HFFc6 (cell line): ENCODE results near the gene RNPS1. TPM values are rescaled to one million over a fixed set of nuclear protein-coding genes. Genes with fewer than 3 reads are reported as not detected.

Experiments used
- DNase-seq: peaks from one replicate; pipeline ENCODE4 v3.0.0-alpha.2; 2018
- H3K27ac Mint-ChIP-seq: 2 replicates; pipeline ENCODE4 v1.8.0; 2020; ENCODE audit warnings: mild to moderate bottlenecking, mixed read lengths
- H3K27me3 Mint-ChIP-seq: 2 replicates; pipeline ENCODE4 v1.8.0; 2021; ENCODE audit warnings: mild to moderate bottlenecking, moderate library complexity, mixed read lengths; ENCODE audit not compliant: insufficient read depth
- H3K36me3 Mint-ChIP-seq: 2 replicates; pipeline ENCODE4 v1.8.0; 2021; ENCODE audit warnings: low read depth, mixed read lengths
- H3K4me1 Mint-ChIP-seq: 2 replicates; pipeline ENCODE4 v1.8.0; 2020; ENCODE audit warnings: low read depth, mixed read lengths
- H3K4me3 Mint-ChIP-seq: 2 replicates; pipeline ENCODE4 v1.8.0; 2020; ENCODE audit warnings: mild to moderate bottlenecking, moderate library complexity, mixed read lengths
- H3K9me3 Mint-ChIP-seq: 2 replicates; pipeline ENCODE4 v1.8.0; 2020; ENCODE audit warnings: mild to moderate bottlenecking, mixed read lengths
- total RNA-seq, 6 experiments: library from RNA; stranded (reverse); fragmentation: NEBNext Ultra II Directional; extraction: Animal tissue kit (Norgen Biotek cat#: 25700); gene quantifications; 2 replicates in 1 of 6; 3 replicates in 5 of 6; pipeline ENCODE4 v1.2.3, GENCODE V29; 2021
- TF ChIP-seq, protein P1 (sequence below): fragments of 200-600 bp; sonication (generic); IDR thresholded peaks from 2 replicates; pipeline ENCODE4 v1.5.0; 2021; ENCODE audit warnings: antibody characterized with exemption, mild to moderate bottlenecking

The RNPS1 gene
- total RNA-seq, 6 experiments from 2014 or later, result 127 to 163 (median 140) TPM

- Mint-ChIP-seq H3K27me3 (peaks cover 8% of the 10 kb centered on the region), H3K36me3 (no peaks in the 10 kb centered on the region; the same call in 1 of the 2 replicates), H3K9me3 (no peaks in the 10 kb centered on the region), H3K27ac (peak within 1 kb of the TSS; percentile 95), H3K4me1 (peaks cover 26% of the 10 kb centered on the region), H3K4me3 (peak within 1 kb of the TSS; percentile 92)
- TF ChIP-seq, protein P1, sequence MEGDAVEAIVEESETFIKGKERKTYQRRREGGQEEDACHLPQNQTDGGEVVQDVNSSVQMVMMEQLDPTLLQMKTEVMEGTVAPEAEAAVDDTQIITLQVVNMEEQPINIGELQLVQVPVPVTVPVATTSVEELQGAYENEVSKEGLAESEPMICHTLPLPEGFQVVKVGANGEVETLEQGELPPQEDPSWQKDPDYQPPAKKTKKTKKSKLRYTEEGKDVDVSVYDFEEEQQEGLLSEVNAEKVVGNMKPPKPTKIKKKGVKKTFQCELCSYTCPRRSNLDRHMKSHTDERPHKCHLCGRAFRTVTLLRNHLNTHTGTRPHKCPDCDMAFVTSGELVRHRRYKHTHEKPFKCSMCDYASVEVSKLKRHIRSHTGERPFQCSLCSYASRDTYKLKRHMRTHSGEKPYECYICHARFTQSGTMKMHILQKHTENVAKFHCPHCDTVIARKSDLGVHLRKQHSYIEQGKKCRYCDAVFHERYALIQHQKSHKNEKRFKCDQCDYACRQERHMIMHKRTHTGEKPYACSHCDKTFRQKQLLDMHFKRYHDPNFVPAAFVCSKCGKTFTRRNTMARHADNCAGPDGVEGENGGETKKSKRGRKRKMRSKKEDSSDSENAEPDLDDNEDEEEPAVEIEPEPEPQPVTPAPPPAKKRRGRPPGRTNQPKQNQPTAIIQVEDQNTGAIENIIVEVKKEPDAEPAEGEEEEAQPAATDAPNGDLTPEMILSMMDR, result no peak
- DNase-seq, result no peak
Measured at GRCh38 chr16:2214719-2214968, 53.3 kb downstream of the RNPS1 start, which contains the start of gene PGP. Gene PGP, minus strand, starts transcription at chr16:2214840. Its CDS starts 63 bp downstream, at chr16:2214777.

DNA sequence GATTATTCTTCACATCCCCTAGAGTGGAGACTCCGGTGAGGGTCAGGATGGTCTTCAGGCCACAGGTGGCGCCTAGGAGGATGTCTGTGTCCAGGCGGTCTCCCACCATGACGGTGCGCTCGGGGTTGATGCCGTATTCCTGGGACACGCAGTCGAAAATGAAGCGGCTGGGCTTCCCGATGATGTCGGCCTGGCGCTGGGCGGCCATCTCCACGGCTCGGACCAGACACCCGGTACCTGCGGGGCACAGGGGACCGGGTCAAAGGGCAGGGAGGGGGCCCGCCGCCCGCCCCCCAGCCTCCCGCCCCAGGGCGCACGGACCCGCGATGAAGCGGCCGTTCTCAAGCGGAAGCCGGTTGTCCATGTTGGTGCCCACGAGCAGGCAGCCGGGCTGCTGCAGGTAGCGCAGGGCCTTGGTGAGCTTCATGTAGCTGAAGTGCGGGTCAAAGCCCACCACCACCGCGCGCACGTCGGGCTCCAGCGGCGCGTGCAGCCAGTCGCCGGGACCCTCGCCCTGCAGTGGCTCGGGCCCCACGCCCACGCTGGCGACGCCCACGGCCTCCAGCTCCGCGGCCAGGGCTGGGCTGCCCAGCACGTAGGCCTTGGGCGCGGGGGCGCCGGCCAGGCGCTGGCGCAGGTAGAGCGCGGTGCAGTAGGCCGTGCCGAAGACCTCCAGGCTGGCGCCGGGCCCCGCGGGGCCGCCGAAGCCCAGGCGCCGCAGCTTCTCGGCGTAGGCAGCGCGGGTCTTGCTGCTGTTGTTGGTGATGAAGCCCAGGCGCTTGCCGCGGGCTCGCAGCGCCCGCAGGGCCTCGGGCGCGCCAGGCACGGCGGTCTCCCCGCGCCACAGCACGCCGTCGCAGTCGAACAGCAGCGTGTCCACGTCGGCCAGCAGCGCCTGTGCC, 53.9 kb downstream of the RNPS1 start:
- Mint-ChIP-seq H3K27me3 (peaks cover 8% of the 10 kb centered on the region), H3K27ac (peak overlapping the region; percentile 61), H3K9me3 (no peaks in the 10 kb centered on the region), H3K36me3 (no peaks in the 10 kb centered on the region; the same call in 1 of the 2 replicates), H3K4me1 (peaks cover 26% of the 10 kb centered on the region), H3K4me3 (peak overlapping the region; percentile 87)
- DNase-seq, result no peak
- TF ChIP-seq, protein P1, result no peak

DNA sequence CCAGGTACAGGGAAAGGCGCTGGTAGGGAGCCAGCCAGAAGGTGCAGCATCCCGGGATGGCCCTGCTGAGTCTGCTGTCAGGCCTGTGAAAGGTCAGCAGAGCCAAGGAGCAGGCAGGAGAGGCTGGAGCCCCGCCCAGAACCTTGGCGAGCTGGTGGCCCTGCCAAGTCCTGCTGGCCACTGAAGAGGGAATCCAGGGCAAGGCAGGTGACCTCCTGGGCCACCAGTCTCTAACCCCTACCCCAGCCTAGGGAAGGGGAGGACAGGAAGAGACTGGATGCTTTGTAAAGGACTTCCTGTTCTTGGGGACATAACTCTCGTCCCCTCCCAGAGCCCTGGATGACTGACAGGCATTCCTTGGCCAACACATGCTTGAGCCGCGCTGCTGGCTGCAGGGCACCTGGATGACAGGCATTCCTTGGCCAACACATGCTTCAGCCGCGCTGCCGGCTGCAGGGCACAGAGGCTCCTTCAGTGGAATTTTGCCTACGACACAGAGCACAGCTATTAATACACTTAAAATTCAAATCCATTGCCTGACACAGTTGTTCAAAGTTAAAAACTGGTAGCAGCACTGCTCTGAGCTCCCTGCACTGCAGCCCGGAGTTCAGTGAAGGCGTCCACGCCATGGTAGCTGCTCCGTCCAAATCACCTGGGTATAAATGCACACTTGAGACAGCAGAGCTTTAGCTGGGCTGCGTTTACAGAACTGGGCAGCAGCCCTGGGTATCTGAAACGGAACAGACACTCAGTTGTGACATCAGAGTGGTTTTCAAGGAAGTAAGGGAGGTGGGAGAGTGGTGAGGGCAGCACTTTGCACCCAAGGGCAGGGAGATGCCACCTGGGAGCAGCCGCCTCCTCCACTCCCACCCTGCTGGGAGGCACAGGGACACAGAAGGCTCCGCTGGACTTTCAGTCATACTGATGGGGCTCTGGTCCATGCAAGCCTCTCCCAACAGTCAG, 55.3 kb downstream of the RNPS1 start:
- peak overlapping the region; percentile 87 for H3K4me3 Mint-ChIP-seq
- no peak for DNase-seq
- H3K27ac Mint-ChIP-seq, result peak overlapping the region; percentile 63
- TF ChIP-seq, protein P1, result no peak
- H3K36me3 Mint-ChIP-seq, result peaks cover 3% of the 10 kb centered on the region; the same call in 1 of the 2 replicates
- H3K9me3 Mint-ChIP-seq, result no peaks in the 10 kb centered on the region
- H3K27me3 Mint-ChIP-seq, result peaks cover 8% of the 10 kb centered on the region
- H3K4me1 Mint-ChIP-seq, result peaks cover 26% of the 10 kb centered on the region

DNA sequence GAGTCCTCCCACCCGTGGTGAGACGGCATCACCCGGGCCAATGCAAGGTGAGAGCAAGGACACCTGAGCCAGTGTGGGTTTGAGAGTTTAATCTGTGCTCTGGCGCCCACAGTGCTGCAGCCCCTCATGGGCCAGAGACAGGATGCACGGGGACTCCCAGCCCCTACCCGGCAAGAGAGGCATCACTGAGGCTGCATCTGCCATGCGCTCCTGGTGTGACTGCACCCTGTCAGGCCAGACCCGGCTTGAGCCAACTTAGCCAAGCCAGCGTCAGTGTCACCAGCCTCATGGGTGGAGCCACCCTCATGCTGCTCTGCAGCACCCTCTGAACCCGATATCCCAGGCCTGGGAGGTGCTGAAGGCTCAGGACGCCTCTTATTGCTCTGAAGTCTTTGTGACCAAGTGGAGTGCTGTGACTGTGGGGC, 56.0 kb downstream of the RNPS1 start:
- peaks cover 10% of the 10 kb centered on the region; the same call in 1 of the 2 replicates for H3K36me3 Mint-ChIP-seq
- peak overlapping the region; percentile 31 for H3K4me3 Mint-ChIP-seq
- H3K27ac Mint-ChIP-seq, result no peak overlapping the region; the same call in 1 of the 2 replicates
- no peak for DNase-seq
- no peaks in the 10 kb centered on the region for H3K9me3 Mint-ChIP-seq
- H3K27me3 Mint-ChIP-seq, result peaks cover 11% of the 10 kb centered on the region
- H3K4me1 Mint-ChIP-seq, result peaks cover 26% of the 10 kb centered on the region
- TF ChIP-seq, protein P1, result no peak
